OCI-LY3 (cell line): ENCODE data around the gene FSTL5.

Source experiments
- EZH2phosphoT487 ChIP-seq: fragments of 200-600 bp; shearing (Covaris generic); IDR thresholded peaks from 2 replicates; pipeline ENCODE4 v1.6.1; 2018; ENCODE audit warnings: antibody characterized with exemption, mixed run types, low read depth
- TF ChIP-seq, protein P1 (sequence below): fragments of 200-600, 300-600 bp; sonication (generic); IDR thresholded peaks from 2 replicates; pipeline ENCODE4 v1.5.1; 2014; ENCODE audit warnings: antibody characterized with exemption, low read length, low read depth

DNA sequence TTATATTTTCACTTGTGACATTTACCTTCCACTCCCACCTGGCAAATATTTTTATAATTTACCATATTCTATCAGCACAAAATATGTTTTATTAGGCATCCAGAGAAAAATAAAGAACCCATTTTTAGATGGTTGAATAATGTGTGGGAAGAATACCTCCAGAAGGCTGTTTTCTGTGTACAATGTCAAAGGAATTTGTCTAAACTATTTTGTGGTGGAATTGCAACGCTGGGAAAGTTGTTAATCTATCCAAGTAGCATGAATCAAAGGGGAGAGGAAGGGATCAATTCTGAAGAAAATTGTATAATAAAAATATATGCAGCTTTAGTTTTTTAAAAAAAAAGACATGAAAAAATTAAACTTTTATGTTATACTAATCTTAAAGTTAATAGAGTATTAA is 706.5 kb downstream of the FSTL5 start:
- TF ChIP-seq, protein P1, sequence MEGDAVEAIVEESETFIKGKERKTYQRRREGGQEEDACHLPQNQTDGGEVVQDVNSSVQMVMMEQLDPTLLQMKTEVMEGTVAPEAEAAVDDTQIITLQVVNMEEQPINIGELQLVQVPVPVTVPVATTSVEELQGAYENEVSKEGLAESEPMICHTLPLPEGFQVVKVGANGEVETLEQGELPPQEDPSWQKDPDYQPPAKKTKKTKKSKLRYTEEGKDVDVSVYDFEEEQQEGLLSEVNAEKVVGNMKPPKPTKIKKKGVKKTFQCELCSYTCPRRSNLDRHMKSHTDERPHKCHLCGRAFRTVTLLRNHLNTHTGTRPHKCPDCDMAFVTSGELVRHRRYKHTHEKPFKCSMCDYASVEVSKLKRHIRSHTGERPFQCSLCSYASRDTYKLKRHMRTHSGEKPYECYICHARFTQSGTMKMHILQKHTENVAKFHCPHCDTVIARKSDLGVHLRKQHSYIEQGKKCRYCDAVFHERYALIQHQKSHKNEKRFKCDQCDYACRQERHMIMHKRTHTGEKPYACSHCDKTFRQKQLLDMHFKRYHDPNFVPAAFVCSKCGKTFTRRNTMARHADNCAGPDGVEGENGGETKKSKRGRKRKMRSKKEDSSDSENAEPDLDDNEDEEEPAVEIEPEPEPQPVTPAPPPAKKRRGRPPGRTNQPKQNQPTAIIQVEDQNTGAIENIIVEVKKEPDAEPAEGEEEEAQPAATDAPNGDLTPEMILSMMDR, result no peak
- no peak for TF ChIP-seq EZH2phosphoT487
